Fibroblast of lung (primary cell): ENCODE measurements around the gene KAZALD1. TPM values are rescaled to one million over a fixed set of nuclear protein-coding genes. Genes with fewer than 3 reads are reported as not detected.

Experiments used
- DNase-seq, 2 donors: peaks; one replicate each; pipeline versions ENCODE4 v3.0.0 to v3.0.0-alpha.2; 2010; ENCODE audit warnings: low read depth in 2 of 2
- H2AFZ ChIP-seq: 2 replicates; pipeline ENCODE4 v1.5.1; 2012; ENCODE audit warnings: low read length, control low read depth, inconsistent platforms
- H3K27ac ChIP-seq: 2 replicates; pipeline ENCODE4 v1.5.1; 2011; ENCODE audit warnings: low read length, control low read depth; ENCODE audit not compliant: insufficient read depth
- H3K27me3 ChIP-seq: 2 replicates; pipeline ENCODE4 v1.5.1; 2011; ENCODE audit warnings: mild to moderate bottlenecking, low read length; ENCODE audit not compliant: control insufficient read depth, insufficient read depth
- H3K36me3 ChIP-seq: 2 replicates; pipeline ENCODE4 v1.5.1; 2011; ENCODE audit warnings: low read length; ENCODE audit not compliant: control insufficient read depth, insufficient read depth
- H3K4me1 ChIP-seq: 2 replicates; pipeline ENCODE4 v1.5.1; 2011; ENCODE audit warnings: low read length; ENCODE audit not compliant: control insufficient read depth, insufficient read depth; ENCODE audit errors: extremely low read depth
- H3K4me2 ChIP-seq: 2 replicates; pipeline ENCODE4 v1.5.1; 2011; ENCODE audit warnings: low read length, control low read depth; ENCODE audit not compliant: insufficient read depth; ENCODE audit errors: extremely low read depth
- H3K4me3 ChIP-seq, 4 experiments: fragments of 200-600 bp in 1 of 4; sonication (generic) in 1 of 4; replicated peaks in 1 of 4; 2 replicates each; pipeline ENCODE4 v1.5.1; 2011 to 2016; ENCODE audit warnings: low read length in 4 of 4, low read depth in 3 of 4, mild to moderate bottlenecking in 3 of 4, control low read depth in 2 of 4, inconsistent platforms in 1 of 4, mixed read lengths in 1 of 4; ENCODE audit not compliant: insufficient read depth in 1 of 4; ENCODE audit errors: control extremely low read depth in 1 of 4
- H3K79me2 ChIP-seq: 2 replicates; pipeline ENCODE4 v1.5.1; 2012; ENCODE audit warnings: mild to moderate bottlenecking, low read length, inconsistent platforms; ENCODE audit not compliant: control insufficient read depth, insufficient read depth
- H3K9ac ChIP-seq: 2 replicates; pipeline ENCODE4 v1.5.1; 2011; ENCODE audit warnings: mild to moderate bottlenecking, low read length, control low read depth; ENCODE audit not compliant: insufficient read depth
- H3K9me3 ChIP-seq: 2 replicates; pipeline ENCODE4 v1.5.1; 2012; ENCODE audit warnings: low read depth, low read length; ENCODE audit not compliant: control insufficient read depth, insufficient read depth
- H4K20me1 ChIP-seq: 2 replicates; pipeline ENCODE4 v1.5.1; 2011; ENCODE audit warnings: low read length; ENCODE audit not compliant: control insufficient read depth, insufficient read depth; ENCODE audit errors: extremely low read depth
- EZH2 ChIP-seq: IDR thresholded peaks from 2 replicates; pipeline ENCODE4 v1.5.1; 2012; ENCODE audit warnings: low read length, control low read depth, mild to moderate bottlenecking; ENCODE audit errors: missing control alignments
- polyA plus RNA-seq, 2 donors: library from polyadenylated mRNA; depleted of rRNA in 1 of 2; stranded (reverse) in 1 of 2; unstranded in 1 of 2; fragments of >200 nt; gene quantifications; 2 replicates each; pipeline ENCODE4 v1.2.1, GENCODE V29; 2011 to 2012; ENCODE audit warnings: missing spikeins in 1 of 2
- total RNA-seq: library from RNA; depleted of rRNA; stranded (reverse); fragments of >200 nt; gene quantifications from 2 replicates; pipeline ENCODE4 v1.2.1, GENCODE V29; 2014
- TF ChIP-seq, protein P1 (sequence below), 2 donors: IDR thresholded peaks in 1 of 2; conservative IDR thresholded peaks in 1 of 2; 1 replicate in 1 of 2; 2 replicates in 1 of 2; pipeline ENCODE4 v1.5.1; 2011 to 2012; ENCODE audit warnings: low read length in 2 of 2, control low read depth in 1 of 2, inconsistent platforms in 1 of 2, low read depth in 1 of 2, mild to moderate bottlenecking in 1 of 2

KAZALD1 gene
- total and polyA plus RNA-seq, 2 donors (not counting 1 experiment from before 2014, with no cell fraction given), result 4.6 to 19.8 TPM

- H3K36me3 ChIP-seq, result no peaks in the 10 kb centered on the region
- H2AFZ ChIP-seq, result no peak overlapping the region
- H4K20me1 ChIP-seq, result no peaks in the 10 kb centered on the region
- H3K4me2 ChIP-seq, result no peak overlapping the region
- no peaks in the 10 kb centered on the region for H3K79me2 ChIP-seq
- H3K4me1 ChIP-seq, result peaks cover 2% of the 10 kb centered on the region
- peaks cover 16% of the 10 kb centered on the region for H3K27me3 ChIP-seq
- no peak overlapping the region for H3K27ac ChIP-seq
- H3K9ac ChIP-seq, result no peak overlapping the region
- no peak for DNase-seq
- no peak for TF ChIP-seq EZH2
- TF ChIP-seq, protein P1, sequence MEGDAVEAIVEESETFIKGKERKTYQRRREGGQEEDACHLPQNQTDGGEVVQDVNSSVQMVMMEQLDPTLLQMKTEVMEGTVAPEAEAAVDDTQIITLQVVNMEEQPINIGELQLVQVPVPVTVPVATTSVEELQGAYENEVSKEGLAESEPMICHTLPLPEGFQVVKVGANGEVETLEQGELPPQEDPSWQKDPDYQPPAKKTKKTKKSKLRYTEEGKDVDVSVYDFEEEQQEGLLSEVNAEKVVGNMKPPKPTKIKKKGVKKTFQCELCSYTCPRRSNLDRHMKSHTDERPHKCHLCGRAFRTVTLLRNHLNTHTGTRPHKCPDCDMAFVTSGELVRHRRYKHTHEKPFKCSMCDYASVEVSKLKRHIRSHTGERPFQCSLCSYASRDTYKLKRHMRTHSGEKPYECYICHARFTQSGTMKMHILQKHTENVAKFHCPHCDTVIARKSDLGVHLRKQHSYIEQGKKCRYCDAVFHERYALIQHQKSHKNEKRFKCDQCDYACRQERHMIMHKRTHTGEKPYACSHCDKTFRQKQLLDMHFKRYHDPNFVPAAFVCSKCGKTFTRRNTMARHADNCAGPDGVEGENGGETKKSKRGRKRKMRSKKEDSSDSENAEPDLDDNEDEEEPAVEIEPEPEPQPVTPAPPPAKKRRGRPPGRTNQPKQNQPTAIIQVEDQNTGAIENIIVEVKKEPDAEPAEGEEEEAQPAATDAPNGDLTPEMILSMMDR (conservative IDR thresholded peaks at IDR 0.05 in 1 of 2, IDR thresholded peaks at IDR 0.05 in 1 of 2; ENCODE audit: low read depth in 1 of 2, low read length in 2 of 2), result no peak
- H3K4me3 ChIP-seq, result no peak overlapping the region
- no peaks in the 10 kb centered on the region for H3K9me3 ChIP-seq
Observed at GRCh38 chr10:101092881-101093354, 31.1 kb downstream of the KAZALD1 start.

DNA sequence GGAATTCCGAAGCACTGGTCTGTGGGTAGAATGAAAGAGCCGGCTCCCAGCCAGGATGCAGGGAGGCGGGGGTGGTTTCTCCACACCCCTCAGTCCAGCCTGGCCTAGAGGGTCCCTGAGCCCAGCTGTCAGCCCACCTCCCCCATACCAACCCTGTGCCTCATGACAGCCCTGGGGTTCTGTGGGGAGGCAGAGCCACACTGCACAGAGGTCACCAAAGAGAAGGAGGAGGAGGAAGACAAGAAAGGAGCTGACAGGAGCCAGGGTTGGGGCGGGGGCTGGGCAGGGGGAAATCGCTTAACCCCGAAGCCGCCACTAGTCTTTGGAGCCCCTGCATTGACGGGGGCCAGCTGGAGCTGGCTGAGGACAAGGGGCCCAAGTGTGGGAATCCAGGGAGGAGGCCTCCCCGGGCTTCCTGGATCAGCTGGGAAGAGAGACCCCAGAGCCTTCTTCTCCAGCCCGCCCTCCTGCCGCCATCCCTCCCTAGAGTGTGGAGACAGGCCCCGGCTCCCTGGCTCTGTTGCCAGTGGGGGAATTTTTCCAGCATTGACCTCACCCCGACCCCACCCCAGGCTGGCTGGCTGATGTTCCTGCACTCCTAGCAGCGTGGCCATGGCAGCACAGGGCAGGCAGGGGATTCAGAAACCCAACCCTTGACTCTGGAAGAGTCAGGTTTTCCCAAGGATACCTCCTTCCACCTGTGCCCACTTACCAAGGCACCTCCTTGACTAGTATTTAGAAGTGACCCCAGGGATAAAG lies 32.5 kb downstream of the KAZALD1 start:
- TF ChIP-seq, protein P1 (conservative IDR thresholded peaks at IDR 0.05 in 1 of 2, IDR thresholded peaks at IDR 0.05 in 1 of 2; ENCODE audit: low read depth in 1 of 2, low read length in 2 of 2), result no peak
- TF ChIP-seq EZH2, result no peak
- Histone ChIP-seq H3K9ac (no peak overlapping the region), H3K4me1 (peaks cover 2% of the 10 kb centered on the region), H3K9me3 (no peaks in the 10 kb centered on the region), H3K36me3 (no peaks in the 10 kb centered on the region), H2AFZ (no peak overlapping the region), H3K4me2 (no peak overlapping the region), H3K4me3 (no peak overlapping the region), H3K27ac (no peak overlapping the region), H3K79me2 (no peaks in the 10 kb centered on the region), H4K20me1 (no peaks in the 10 kb centered on the region), H3K27me3 (peaks cover 13% of the 10 kb centered on the region)
- no peak for DNase-seq

DNA sequence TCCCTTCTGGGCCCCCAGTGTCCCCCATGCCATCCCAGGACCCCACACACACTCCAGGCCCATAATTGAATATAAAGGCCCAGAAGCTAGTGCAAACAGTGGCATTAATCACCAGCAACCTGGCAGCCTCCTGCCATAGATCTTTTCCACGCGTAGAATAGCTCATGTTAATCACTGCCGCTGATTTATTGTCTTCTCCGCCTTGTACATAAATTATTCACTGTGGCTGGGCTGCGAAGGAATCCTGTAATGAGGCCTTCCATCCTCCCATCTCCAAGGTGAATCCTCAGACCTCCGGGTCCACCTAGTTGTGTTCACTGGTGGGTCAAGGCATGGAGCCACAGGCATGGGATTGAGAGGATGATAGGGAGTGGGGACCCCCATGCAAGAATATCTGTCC lies 33.2 kb downstream of the KAZALD1 start:
- H3K9ac ChIP-seq, result no peak overlapping the region

More for the DNA sequence above, 33.2 kb downstream of the KAZALD1 start:
- peaks cover 13% of the 10 kb centered on the region for H3K27me3 ChIP-seq
- H3K4me3 ChIP-seq, result no peak overlapping the region
- TF ChIP-seq EZH2, result no peak
- TF ChIP-seq, protein P1 (conservative IDR thresholded peaks at IDR 0.05 in 1 of 2, IDR thresholded peaks at IDR 0.05 in 1 of 2; ENCODE audit: low read depth in 1 of 2, low read length in 2 of 2), result no peak
- H3K36me3 ChIP-seq, result no peaks in the 10 kb centered on the region
- no peak overlapping the region for H3K27ac ChIP-seq
- no peak overlapping the region for H3K4me2 ChIP-seq
- peaks cover 2% of the 10 kb centered on the region for H3K4me1 ChIP-seq
- no peaks in the 10 kb centered on the region for H4K20me1 ChIP-seq
- no peak for DNase-seq
- H3K9me3 ChIP-seq, result no peaks in the 10 kb centered on the region
- H2AFZ ChIP-seq, result no peak overlapping the region
- H3K79me2 ChIP-seq, result no peaks in the 10 kb centered on the region
